Choroid plexus epithelial cell (primary cell): Measurements from ENCODE around the gene ZIC2.
A peak's percentile ranks its signal among the peaks of the same experiment; 100 is the strongest.
"Not testable (repeated sequence)": the region's sequence is repeated elsewhere in the genome, so short reads cannot be mapped to it uniquely, and the experiment has no call there.

Experiments used
- DNase-seq: peaks from one replicate; pipeline ENCODE4 v3.0.0-alpha.2; 2010; ENCODE audit warnings: low read depth
- H3K4me3 ChIP-seq: 2 replicates; pipeline ENCODE4 v1.5.1; 2011; ENCODE audit warnings: low read depth, mild to moderate bottlenecking, control low read depth, low read length, moderate library complexity
- CTCF ChIP-seq: conservative IDR thresholded peaks from 2 replicates; pipeline ENCODE4 v1.5.1; 2011; ENCODE audit warnings: low read depth, mild to moderate bottlenecking, control low read depth, inconsistent platforms, low read length, moderate library complexity

Gene ZIC2

GRCh38 chr13:99944606-99945005 is 37.0 kb upstream of the ZIC2 start:
- no peak overlapping the region for H3K4me3 ChIP-seq
- no peak for TF ChIP-seq CTCF
- DNase-seq: no peak

- DNase-seq: not testable (repeated sequence)
Measured at GRCh38 chr13:99945515-99945914, 36.1 kb upstream of the ZIC2 start.

GRCh38 chr13:99947666-99948065 is 33.9 kb upstream of the ZIC2 start:
- DNase-seq: no peak
- H3K4me3 ChIP-seq: no peak overlapping the region
- no peak for TF ChIP-seq CTCF

More at GRCh38 chr13:99945515-99945914, 36.1 kb upstream of the ZIC2 start:
- H3K4me3 ChIP-seq: not testable (repeated sequence)

- H3K4me3 ChIP-seq: no peak overlapping the region
- no peak for DNase-seq
- TF ChIP-seq CTCF: no peak
Measured at GRCh38 chr13:99948411-99948810, 33.2 kb upstream of the ZIC2 start.

GRCh38 chr13:99948907-99949678 is 32.5 kb upstream of the ZIC2 start:
- no peak for DNase-seq
- TF ChIP-seq CTCF: no peak
- H3K4me3 ChIP-seq: no peak overlapping the region

GRCh38 chr13:99949679-99950413 is 31.7 kb upstream of the ZIC2 start:
- peak; percentile 65 for DNase-seq
- H3K4me3 ChIP-seq: no peak overlapping the region
- TF ChIP-seq CTCF: no peak

- H3K4me3 ChIP-seq, DNase-seq: not testable (repeated sequence)
Measured at GRCh38 chr13:99951666-99952065, 29.9 kb upstream of the ZIC2 start.
